Glutamatergic neuron (in vitro differentiated cells): ENCODE data around the gene KIF25. TPM values are rescaled to one million over a fixed set of nuclear protein-coding genes. Genes with fewer than 3 reads are reported as not detected.

Source experiments
- DNase-seq: peaks from one replicate; pipeline ENCODE4 v3.0.0; 2022
- H3K27ac Mint-ChIP-seq: one replicate; pipeline ENCODE4 v1.8.0; 2020; ENCODE audit warnings: mild to moderate bottlenecking, mixed read lengths, inconsistent platforms; ENCODE audit not compliant: unreplicated experiment
- H3K27me3 Mint-ChIP-seq: one replicate; pipeline ENCODE4 v1.8.0; 2020; ENCODE audit warnings: mild to moderate bottlenecking, moderate library complexity, mixed read lengths, inconsistent platforms; ENCODE audit not compliant: unreplicated experiment
- H3K36me3 Mint-ChIP-seq: one replicate; pipeline ENCODE4 v1.8.0; 2020; ENCODE audit warnings: mild to moderate bottlenecking, mixed read lengths, inconsistent platforms; ENCODE audit not compliant: unreplicated experiment
- H3K4me1 Mint-ChIP-seq: one replicate; pipeline ENCODE4 v1.8.0; 2020; ENCODE audit warnings: mild to moderate bottlenecking, low read depth, mixed read lengths, inconsistent platforms; ENCODE audit not compliant: unreplicated experiment
- H3K4me3 Mint-ChIP-seq: one replicate; pipeline ENCODE4 v1.8.0; 2020; ENCODE audit warnings: mild to moderate bottlenecking, mixed read lengths, inconsistent platforms; ENCODE audit not compliant: unreplicated experiment
- H3K9me3 Mint-ChIP-seq: one replicate; pipeline ENCODE4 v1.8.0; 2020; ENCODE audit warnings: mild to moderate bottlenecking, moderate library complexity, mixed read lengths, inconsistent platforms; ENCODE audit not compliant: unreplicated experiment
- total RNA-seq: library from RNA; stranded (reverse); fragmentation: NEBNext Ultra II Directional; extraction: Animal tissue kit (Norgen Biotek cat#: 25700); gene quantifications from one replicate; pipeline ENCODE4 v1.2.1, GENCODE V29; 2021; ENCODE audit not compliant: unreplicated experiment
- TF ChIP-seq, protein P1 (sequence below): fragments of 200-600 bp; sonication (generic); IDR thresholded peaks from one replicate; pipeline ENCODE4 v1.5.0; 2021; ENCODE audit not compliant: partially characterized antibody, unreplicated experiment

The KIF25 gene
- total RNA-seq, 1 donor from 2014 or later: not detected

DNA sequence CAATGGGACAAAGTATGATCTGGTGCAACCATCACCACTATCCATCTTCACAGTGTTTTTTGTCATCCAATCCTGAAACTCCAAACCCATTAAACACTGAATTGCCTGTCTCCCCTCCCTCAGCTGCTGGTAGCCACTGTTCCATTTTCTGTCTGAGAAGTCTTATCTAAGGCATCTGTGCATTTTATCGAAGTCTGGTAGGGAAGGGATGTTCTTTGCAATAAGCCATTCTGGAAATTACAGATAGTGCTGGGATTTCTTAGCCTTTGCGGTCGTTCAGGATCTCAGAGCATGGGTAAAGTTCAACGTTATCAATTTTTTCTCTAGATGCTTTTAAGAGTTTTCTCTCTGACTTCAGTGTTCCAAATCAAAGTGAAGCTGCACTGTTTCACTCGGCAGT is 24.1 kb downstream of the KIF25 start:
- Mint-ChIP-seq H3K27me3 (peaks cover 2% of the 10 kb centered on the region), H3K4me3 (no peak overlapping the region), H3K27ac (no peak overlapping the region), H3K4me1 (no peaks in the 10 kb centered on the region), H3K36me3 (peaks cover 10% of the 10 kb centered on the region), H3K9me3 (peaks cover 4% of the 10 kb centered on the region)
- TF ChIP-seq, protein P1, sequence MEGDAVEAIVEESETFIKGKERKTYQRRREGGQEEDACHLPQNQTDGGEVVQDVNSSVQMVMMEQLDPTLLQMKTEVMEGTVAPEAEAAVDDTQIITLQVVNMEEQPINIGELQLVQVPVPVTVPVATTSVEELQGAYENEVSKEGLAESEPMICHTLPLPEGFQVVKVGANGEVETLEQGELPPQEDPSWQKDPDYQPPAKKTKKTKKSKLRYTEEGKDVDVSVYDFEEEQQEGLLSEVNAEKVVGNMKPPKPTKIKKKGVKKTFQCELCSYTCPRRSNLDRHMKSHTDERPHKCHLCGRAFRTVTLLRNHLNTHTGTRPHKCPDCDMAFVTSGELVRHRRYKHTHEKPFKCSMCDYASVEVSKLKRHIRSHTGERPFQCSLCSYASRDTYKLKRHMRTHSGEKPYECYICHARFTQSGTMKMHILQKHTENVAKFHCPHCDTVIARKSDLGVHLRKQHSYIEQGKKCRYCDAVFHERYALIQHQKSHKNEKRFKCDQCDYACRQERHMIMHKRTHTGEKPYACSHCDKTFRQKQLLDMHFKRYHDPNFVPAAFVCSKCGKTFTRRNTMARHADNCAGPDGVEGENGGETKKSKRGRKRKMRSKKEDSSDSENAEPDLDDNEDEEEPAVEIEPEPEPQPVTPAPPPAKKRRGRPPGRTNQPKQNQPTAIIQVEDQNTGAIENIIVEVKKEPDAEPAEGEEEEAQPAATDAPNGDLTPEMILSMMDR: no peak
- no peak for DNase-seq

DNA sequence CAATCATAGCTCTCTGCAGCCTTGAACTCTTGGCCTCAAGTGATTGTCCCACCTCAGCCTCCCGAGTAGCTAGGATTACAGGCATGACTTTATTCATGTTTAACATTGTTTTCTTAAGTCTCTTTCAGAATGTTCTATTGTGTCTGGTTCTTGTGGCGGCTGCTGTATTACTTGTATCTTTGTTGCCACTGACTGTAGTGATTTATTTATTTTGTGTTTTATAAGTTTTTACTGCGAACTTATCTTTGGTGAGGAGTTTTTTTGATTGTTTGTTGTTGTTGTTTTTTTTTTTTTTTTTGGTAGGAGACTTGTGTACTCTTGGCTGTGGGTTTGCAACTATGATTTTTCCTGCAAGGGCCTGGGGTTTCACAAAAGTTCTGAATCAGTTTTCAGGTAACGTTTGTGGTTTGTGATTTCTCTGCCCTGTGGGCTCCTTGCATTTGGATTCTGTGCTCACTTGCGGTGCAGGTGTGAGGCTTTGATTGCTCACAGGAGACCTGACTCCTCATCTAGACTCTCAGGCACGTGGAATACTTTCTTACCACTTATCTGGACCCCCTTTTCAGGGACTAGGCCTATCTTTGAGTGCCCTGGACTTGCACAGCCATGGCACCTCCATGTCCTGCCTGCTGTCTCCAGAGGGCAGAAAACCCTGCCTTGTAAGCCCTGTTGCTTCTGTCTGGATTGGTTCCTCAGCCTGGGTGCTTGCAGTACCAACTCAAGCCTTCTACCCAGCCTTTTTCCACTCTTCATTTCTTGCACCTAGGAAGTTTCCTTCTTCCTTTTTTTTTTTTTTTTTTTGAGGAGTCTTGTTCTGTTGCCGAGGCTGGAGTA is 25.2 kb downstream of the KIF25 start:
- peaks cover 2% of the 10 kb centered on the region for H3K27me3 Mint-ChIP-seq
- H3K4me1 Mint-ChIP-seq: no peaks in the 10 kb centered on the region

DNA sequence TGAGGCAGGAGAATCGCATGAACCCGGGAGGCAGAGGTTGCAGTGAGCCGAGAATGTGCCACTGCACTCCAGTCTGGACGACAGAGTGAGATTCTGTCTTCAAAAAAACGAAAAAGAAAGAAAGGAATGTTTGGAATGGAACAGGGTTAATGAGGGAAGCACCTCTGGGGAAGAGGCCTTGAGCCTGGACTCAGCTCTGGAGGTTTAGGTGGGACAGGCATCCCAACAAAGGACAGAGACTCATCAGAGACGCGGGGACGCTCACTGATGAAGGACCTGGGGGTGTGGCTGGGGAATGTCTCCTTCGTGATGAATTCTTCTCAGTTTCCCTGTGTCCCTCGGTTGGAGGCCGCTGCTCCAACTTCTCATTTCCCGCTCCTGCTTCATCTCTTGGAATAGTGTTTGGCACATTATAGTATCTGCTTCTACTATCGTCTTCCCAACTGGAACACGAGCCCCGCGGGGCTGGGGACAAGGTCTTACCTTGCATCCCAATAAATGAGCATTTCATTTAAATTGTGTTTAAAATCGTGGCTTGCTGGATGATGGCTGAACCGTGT is 27.6 kb downstream of the KIF25 start:
- DNase-seq: no peak
- Mint-ChIP-seq H3K36me3 (no peaks in the 10 kb centered on the region), H3K27ac (no peak overlapping the region), H3K9me3 (peaks cover 2% of the 10 kb centered on the region), H3K4me1 (peaks cover 3% of the 10 kb centered on the region), H3K4me3 (no peak overlapping the region), H3K27me3 (peaks cover 2% of the 10 kb centered on the region)
- TF ChIP-seq, protein P1: no peak

More for the DNA sequence above, 25.2 kb downstream of the KIF25 start:
- H3K4me3 Mint-ChIP-seq: no peak overlapping the region
- TF ChIP-seq, protein P1: no peak
- peaks cover 5% of the 10 kb centered on the region for H3K36me3 Mint-ChIP-seq
- no peak overlapping the region for H3K27ac Mint-ChIP-seq
- peaks cover 4% of the 10 kb centered on the region for H3K9me3 Mint-ChIP-seq
- DNase-seq: no peak

DNA sequence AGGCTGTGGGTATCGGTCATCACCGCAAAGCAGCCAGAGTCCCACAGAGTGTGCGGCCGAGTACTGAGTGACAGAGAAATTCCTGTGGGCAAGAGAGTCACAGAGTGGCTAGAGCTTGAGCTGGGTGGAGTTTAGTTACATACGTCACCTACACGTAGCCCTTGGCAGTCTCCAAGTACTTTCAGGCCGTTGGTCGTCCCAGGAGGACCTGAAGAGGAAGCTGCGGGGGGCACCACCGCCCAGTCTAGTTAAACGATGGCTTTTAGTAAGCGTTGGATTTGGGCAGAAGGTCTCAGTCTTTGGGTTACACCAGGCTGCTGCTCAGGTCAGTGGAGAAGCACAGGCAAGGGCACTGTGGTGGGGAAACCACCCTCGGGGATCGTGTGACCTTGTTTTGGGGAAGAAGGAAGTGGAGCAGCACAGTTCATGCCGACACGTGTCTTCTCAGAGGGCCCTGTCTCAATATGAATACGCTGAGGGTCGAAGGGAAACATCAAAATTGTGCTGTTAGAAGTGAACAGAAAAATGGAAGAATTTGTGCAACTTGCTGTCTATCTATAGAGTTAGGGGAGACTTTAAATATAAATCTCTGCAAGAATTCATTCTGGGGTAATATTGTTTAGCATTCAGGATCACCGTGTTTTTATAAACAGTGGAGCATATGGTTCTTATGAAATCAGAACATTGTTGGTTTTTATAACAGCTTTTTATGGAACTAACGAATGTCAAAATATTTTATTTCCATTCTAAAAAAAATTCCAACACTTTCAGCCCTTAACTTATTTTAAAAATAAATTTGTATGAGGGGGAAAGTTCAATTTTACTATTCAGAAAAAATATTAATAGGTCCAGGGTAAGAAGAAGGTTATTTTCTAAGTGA is 28.6 kb downstream of the KIF25 start:
- TF ChIP-seq, protein P1: no peak
- H3K9me3 Mint-ChIP-seq: peaks cover 2% of the 10 kb centered on the region
- DNase-seq: no peak
- H3K4me1 Mint-ChIP-seq: peaks cover 8% of the 10 kb centered on the region
- H3K36me3 Mint-ChIP-seq: no peaks in the 10 kb centered on the region
- H3K4me3 Mint-ChIP-seq: no peak overlapping the region
- H3K27me3 Mint-ChIP-seq: peaks cover 2% of the 10 kb centered on the region
- no peak overlapping the region for H3K27ac Mint-ChIP-seq
